ENCODE measurements around the gene MBD6. TPM values are rescaled to one million over a fixed set of nuclear protein-coding genes. Genes with fewer than 3 reads are reported as not detected.
A peak's percentile ranks its signal among the peaks of the same experiment; 100 is the strongest.

The MBD6 gene
- total RNA-seq, 1 experiment from 2014 or later, result 66.8 TPM

GRCh38 chr12:57483466-57483865, 39.2 kb upstream of the MBD6 start:
- Histone ChIP-seq H2BK12ac (ENCODE audit: insufficient read length, low read depth, low read length) (no peak overlapping the region), H3K18ac (ENCODE audit: insufficient read length, low read depth, low read length) (no peak overlapping the region), H3K27me3 (ENCODE audit: insufficient read depth, low read length) (no peaks in the 10 kb centered on the region), H4K8ac (replicated peaks; ENCODE audit: insufficient read length, low read depth, low read length) (no peak overlapping the region), H3K9me3 (ENCODE audit: control insufficient read depth, low read depth, low read length) (no peaks in the 10 kb centered on the region), H2BK15ac (ENCODE audit: low read depth, low read length) (no peak overlapping the region), H2BK20ac (ENCODE audit: low read depth, low read length, poor library complexity, severe bottlenecking) (no peak overlapping the region), H3K4ac (ENCODE audit: low read depth, low read length) (no peak overlapping the region), H3K4me1 (ENCODE audit: insufficient read depth, low read length) (peaks cover 3% of the 10 kb centered on the region; the same call in 1 of the 2 replicates), H3K27ac (ENCODE audit: insufficient read length, low read depth, low read length) (no peak overlapping the region), H3K9ac (ENCODE audit: extremely low read depth, insufficient read length, low read length) (no peak overlapping the region), H3K23me2 (ENCODE audit: insufficient read length, low read depth, low read length, poor library complexity, severe bottlenecking) (peaks cover 2% of the 10 kb centered on the region), H3T11ph (ENCODE audit: low read length) (no peak overlapping the region), H4K5ac (ENCODE audit: insufficient read length, low read depth, low read length) (no peak overlapping the region), H3K79me1 (ENCODE audit: insufficient read depth, low read depth, low read length, poor library complexity, severe bottlenecking) (no peaks in the 10 kb centered on the region), H3K79me2 (ENCODE audit: insufficient read depth, low read length) (peaks cover 3% of the 10 kb centered on the region; the same call in 1 of the 2 replicates), H4K20me1 (ENCODE audit: control insufficient read depth, insufficient read depth, insufficient read length) (no peaks in the 10 kb centered on the region), H3K56ac (ENCODE audit: insufficient read length, low read depth, low read length) (no peak overlapping the region), H2AFZ (ENCODE audit: low read length) (no peak overlapping the region), H2BK120ac (ENCODE audit: low read depth, low read length, poor library complexity, severe bottlenecking) (no peak overlapping the region), H2BK5ac (ENCODE audit: insufficient read length, low read length) (no peak overlapping the region), H3K23ac (ENCODE audit: insufficient read length, low read depth, low read length) (no peak overlapping the region), H3K14ac (ENCODE audit: insufficient read depth, low read length) (no peak overlapping the region), H4K91ac (ENCODE audit: insufficient read length, low read depth, low read length) (no peak overlapping the region), H2AK5ac (ENCODE audit: insufficient read length, low read length) (no peak overlapping the region), H3K4me2 (ENCODE audit: insufficient read depth, insufficient read length, low read length) (no peak overlapping the region)
- peaks cover 16% of the 10 kb centered on the region for H3K27me3 Mint-ChIP-seq (ENCODE audit: low read depth)
- H3K4me3 Mint-ChIP-seq, result no peak overlapping the region
- peaks cover 0 to 2% of the 10 kb centered on the region in 2 experiments; a peak in 1 of 5 replicates for H3K9me3 Mint-ChIP-seq
- H3K36me3 Mint-ChIP-seq (ENCODE audit: insufficient read depth in 1 of 3, low read depth in 3 of 3), result peaks cover under 1 to 6% (median 3%) of the 10 kb centered on the region in 3 experiments; a peak in 6 of 7 replicates
- peak overlapping the region in 1 of 3 experiments; percentile 11; a peak in 3 of 7 replicates for H3K27ac Mint-ChIP-seq
- no peak for TF ChIP-seq CTCF (conservative IDR thresholded peaks at IDR 0.05)
- no peak for DNase-seq
- H3K4me1 Mint-ChIP-seq, result peaks cover 11 to 12% of the 10 kb centered on the region in 2 experiments
- no CpG with 5 or more reads among the region's 5 CpGs for WGBS (ENCODE audit: extremely low coverage, insufficient read length, low lambda C conversion rate)

Data from H9 (cell line).